Vagina (tissue), 2 donors: Measurements from ENCODE around the gene AKNAD1. TPM values are rescaled to one million over a fixed set of nuclear protein-coding genes. Genes with fewer than 3 reads are reported as not detected.
"Not testable (repeated sequence)": the region's sequence is repeated elsewhere in the genome, so short reads cannot be mapped to it uniquely, and the experiment has no call there.

Source experiments
- DNase-seq, 2 donors: peaks; one replicate each; pipeline ENCODE4 v3.0.0-alpha.2; 2017; ENCODE audit errors: extremely low spot score in 2 of 2
- H3K27ac ChIP-seq: fragments of 200-600 bp; sonication (generic); one replicate; pipeline ENCODE4 v1.5.1; 2019
- H3K27me3 ChIP-seq: fragments of 200-600 bp; sonication (generic); one replicate; pipeline ENCODE4 v1.5.1; 2019
- H3K36me3 ChIP-seq, 2 donors: fragments of 200-600 bp; sonication (generic); one replicate each; pipeline ENCODE4 v1.5.1; 2017 to 2019
- H3K4me1 ChIP-seq: fragments of 200-600 bp; sonication (generic); one replicate; pipeline ENCODE4 v1.5.1; 2019
- H3K4me3 ChIP-seq, 2 donors: fragments of 200-600 bp; sonication (generic); 1 replicate in 1 of 2; 2 replicates in 1 of 2; pipeline ENCODE4 v1.5.1; 2016 to 2019
- H3K9me3 ChIP-seq: fragments of 200-600 bp; sonication (generic); one replicate; pipeline ENCODE4 v1.5.1; 2019
- CTCF ChIP-seq, 3 experiments: fragments of 450-650 bp in 2 of 3; fragments of 200-600 bp in 1 of 3; sonication (generic) in 1 of 3; IDR thresholded peaks; one replicate each; pipeline ENCODE4 v1.5.1; 2017 to 2019; ENCODE audit warnings: antibody characterized with exemption in 3 of 3, mild to moderate bottlenecking in 2 of 3, moderate library complexity in 2 of 3
- POLR2A ChIP-seq, 2 donors: fragments of 450-650 bp; IDR thresholded peaks; one replicate each; pipeline ENCODE4 v1.6.1; 2017; ENCODE audit warnings: antibody characterized with exemption in 2 of 2, mild to moderate bottlenecking in 2 of 2, moderate library complexity in 2 of 2
- POLR2AphosphoS5 ChIP-seq, 2 donors: sonication (generic); formaldehyde crosslinking; IDR thresholded peaks; one replicate each; pipeline ENCODE4 v1.9.0; 2017; ENCODE audit warnings: antibody characterized with exemption in 2 of 2, mild to moderate bottlenecking in 2 of 2, low read depth in 1 of 2; ENCODE audit not compliant: insufficient read depth in 1 of 2
- intact Hi-C: fragments of 100-400 bp; cut with DNase I; formaldehyde crosslinking; loops from one replicate; pipeline ENCODE4 v1.15.1; 2023
- total RNA-seq: library from RNA; depleted of rRNA; stranded (reverse); fragments of >200 nt; gene quantifications from one replicate; pipeline ENCODE4 v1.2.3, GENCODE V29; 2016

Gene AKNAD1
- total RNA-seq, 1 donor from 2014 or later, result 3.9 TPM

DNA sequence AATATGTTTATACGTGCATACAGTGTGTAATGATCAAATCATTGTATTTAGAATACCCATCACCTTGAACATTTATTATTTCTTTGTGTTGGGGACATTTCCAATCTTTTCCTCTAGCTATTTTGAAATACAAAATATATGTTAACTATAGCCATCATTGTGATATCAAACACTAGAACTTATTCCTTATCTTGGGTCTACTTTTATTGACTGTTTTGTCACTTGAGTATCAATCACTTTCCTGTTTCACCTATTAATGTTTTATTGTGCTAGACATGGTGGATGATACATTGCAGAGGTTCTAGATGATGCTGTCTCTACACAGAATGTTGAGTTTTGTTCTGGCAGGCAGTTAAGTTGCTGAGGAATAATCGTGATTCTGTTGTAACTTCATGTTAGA lies 64.5 kb downstream of the AKNAD1 start:
- intact Hi-C loops, result no loop called here
- no peak overlapping the region for H3K27ac ChIP-seq

DNA sequence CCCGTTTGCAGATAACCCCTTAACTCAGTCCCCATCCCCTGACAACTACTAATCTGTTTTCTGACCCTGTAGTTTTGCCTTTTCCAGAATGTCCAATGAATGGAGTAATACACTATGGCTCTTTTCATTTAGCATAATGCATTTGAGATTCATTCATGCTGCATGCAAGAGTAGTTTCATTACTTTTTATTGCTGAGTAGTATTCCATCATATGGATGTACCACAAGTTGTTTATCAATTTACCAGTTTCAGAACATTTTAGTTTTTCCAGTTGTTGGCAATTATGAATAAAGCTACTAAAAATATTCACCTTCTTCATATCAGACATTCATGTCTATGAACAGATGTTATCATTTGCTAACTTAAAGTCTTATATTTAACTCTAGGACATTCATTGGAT lies 65.1 kb downstream of the AKNAD1 start:
- peaks cover 0 to 40% of the 10 kb centered on the region in 2 donors for H3K36me3 ChIP-seq
- DNase-seq, result no peak
- intact Hi-C loops, result no loop called here
- no peaks in the 10 kb centered on the region for H3K9me3 ChIP-seq
- H3K27me3 ChIP-seq, result no peaks in the 10 kb centered on the region
- H3K4me1 ChIP-seq, result no peaks in the 10 kb centered on the region
- TF ChIP-seq POLR2AphosphoS5 (IDR thresholded peaks at IDR 0.05; ENCODE audit: insufficient read depth in 1 of 2, low read depth in 1 of 2) (no peak), POLR2A (IDR thresholded peaks at IDR 0.05) (no peak), CTCF (IDR thresholded peaks at IDR 0.05) (no peak)
- H3K27ac ChIP-seq, result no peak overlapping the region
- H3K4me3 ChIP-seq, result no peak overlapping the region

More for the DNA sequence above, 64.5 kb downstream of the AKNAD1 start:
- Histone ChIP-seq H3K4me1 (no peaks in the 10 kb centered on the region), H3K4me3 (no peak overlapping the region), H3K27me3 (no peaks in the 10 kb centered on the region), H3K9me3 (no peaks in the 10 kb centered on the region), H3K36me3 (peaks cover 0 to 42% of the 10 kb centered on the region in 2 donors)
- no peak for TF ChIP-seq POLR2A (IDR thresholded peaks at IDR 0.05)
- TF ChIP-seq CTCF (IDR thresholded peaks at IDR 0.05), result no peak
- no peak for TF ChIP-seq POLR2AphosphoS5 (IDR thresholded peaks at IDR 0.05; ENCODE audit: insufficient read depth in 1 of 2, low read depth in 1 of 2)
- DNase-seq, result no peak

GRCh38 chr1:108785880-108786279 lies 71.0 kb downstream of the AKNAD1 start:
- H3K27ac ChIP-seq, result no peak overlapping the region
- peaks cover 0 to 47% of the 10 kb centered on the region in 2 donors for H3K36me3 ChIP-seq
- DNase-seq, result no peak
- no peak overlapping the region for H3K4me3 ChIP-seq
- no peaks in the 10 kb centered on the region for H3K27me3 ChIP-seq
- peaks cover 12% of the 10 kb centered on the region for H3K9me3 ChIP-seq
- no peaks in the 10 kb centered on the region for H3K4me1 ChIP-seq
- intact Hi-C loops, result no loop called here
- TF ChIP-seq POLR2A (IDR thresholded peaks at IDR 0.05) (no peak), POLR2AphosphoS5 (IDR thresholded peaks at IDR 0.05; ENCODE audit: insufficient read depth in 1 of 2, low read depth in 1 of 2) (no peak), CTCF (IDR thresholded peaks at IDR 0.05) (no peak)

GRCh38 chr1:108785264-108785663 lies 71.6 kb downstream of the AKNAD1 start:
- no peak overlapping the region for H3K4me3 ChIP-seq
- peaks cover 12% of the 10 kb centered on the region for H3K9me3 ChIP-seq
- H3K27ac ChIP-seq, result no peak overlapping the region
- H3K27me3 ChIP-seq, result no peaks in the 10 kb centered on the region
- DNase-seq, result no peak
- intact Hi-C loops, result no loop called here
- no peak for TF ChIP-seq POLR2A (IDR thresholded peaks at IDR 0.05)
- TF ChIP-seq POLR2AphosphoS5 (IDR thresholded peaks at IDR 0.05; ENCODE audit: insufficient read depth in 1 of 2, low read depth in 1 of 2), result no peak
- no peak for TF ChIP-seq CTCF (IDR thresholded peaks at IDR 0.05)
- peaks cover 0 to 47% of the 10 kb centered on the region in 2 donors for H3K36me3 ChIP-seq
- no peaks in the 10 kb centered on the region for H3K4me1 ChIP-seq

- H3K4me1 ChIP-seq, H3K4me3 ChIP-seq, DNase-seq, intact Hi-C loops, H3K27ac ChIP-seq, H3K27me3 ChIP-seq: not testable (repeated sequence)
- H3K9me3 ChIP-seq, result peaks cover 12% of the 10 kb centered on the region
- H3K36me3 ChIP-seq, result peaks cover 0 to 79% of the 10 kb centered on the region in 2 donors
Measured at GRCh38 chr1:108781575-108781944, 75.3 kb downstream of the AKNAD1 start.
